IMR-90 (cell line): ENCODE data around the gene SFXN3. TPM values are rescaled to one million over a fixed set of nuclear protein-coding genes. Genes with fewer than 3 reads are reported as not detected.

Source experiments
- ATAC-seq: fragments of 200-7000 bp; cut with Tn5 transposase; 2 replicates; pipeline ENCODE4 v1.9.1; 2020; ENCODE audit warnings: low read depth, mild to moderate bottlenecking, moderate library complexity
- BruUV-seq: library from RNA; stranded (reverse); fragments of 400-500 nt; replicated peaks from 2 replicates; lab custom pipeline; 2021; lab: Mats Ljungman, UMichigan
- CTCF ChIA-PET: fragments of 300-600 bp; formaldehyde crosslinking; extraction: SDS; loops from one replicate; lab custom pipeline; 2021; ENCODE audit warnings: antibody characterized with exemption; lab: Yijun Ruan, JAX
- POLR2A ChIA-PET: fragments of 300-600 bp; sonication (Branson Sonifier 250); formaldehyde crosslinking; loops from one replicate; lab custom pipeline; 2022; ENCODE audit warnings: antibody characterized with exemption; ENCODE audit not compliant: unreplicated experiment; lab: Charles Lee
- DNase-seq: peaks from one replicate; pipeline ENCODE4 v3.0.0; 2013
- H2AFZ ChIP-seq: replicated peaks from 2 replicates; pipeline ENCODE3; 2013; ENCODE audit warnings: low read length, mild to moderate bottlenecking; ENCODE audit not compliant: poor library complexity
- H2AK5ac ChIP-seq: 2 replicates; pipeline ENCODE4 v1.6.1; 2013; ENCODE audit warnings: low read depth, low read length, inconsistent platforms
- H2AK9ac ChIP-seq: replicated peaks from 2 replicates; pipeline ENCODE3; 2013; ENCODE audit warnings: mild to moderate bottlenecking, low read depth, low read length, moderate library complexity; ENCODE audit not compliant: poor library complexity
- H2BK120ac ChIP-seq: 2 replicates; pipeline ENCODE4 v1.6.1; 2013; ENCODE audit warnings: low read depth, low read length, inconsistent platforms
- H2BK15ac ChIP-seq: 3 replicates; pipeline ENCODE4 v1.6.1; 2013; ENCODE audit warnings: low read depth, low read length, inconsistent platforms
- H2BK20ac ChIP-seq: 2 replicates; pipeline ENCODE4 v1.6.1; 2013; ENCODE audit warnings: low read depth, mild to moderate bottlenecking, inconsistent platforms, low read length, moderate library complexity
- H2BK5ac ChIP-seq: 2 replicates; pipeline ENCODE4 v1.6.1; 2013; ENCODE audit warnings: mild to moderate bottlenecking, low read depth, low read length, inconsistent platforms; ENCODE audit not compliant: poor library complexity, severe bottlenecking
- H3K14ac ChIP-seq: replicated peaks from 2 replicates; pipeline ENCODE4 v1.6.1; 2013; ENCODE audit warnings: low read depth, low read length, inconsistent platforms
- H3K18ac ChIP-seq: 2 replicates; pipeline ENCODE4 v1.6.1; 2013; ENCODE audit warnings: low read depth, low read length, control low read depth
- H3K23ac ChIP-seq: 2 replicates; pipeline ENCODE4 v1.6.1; 2013; ENCODE audit warnings: low read depth, low read length, inconsistent platforms
- H3K27ac ChIP-seq: 2 replicates; pipeline ENCODE4 v1.5.1; 2013; ENCODE audit warnings: mild to moderate bottlenecking, control low read depth, low read length; ENCODE audit not compliant: insufficient read depth
- H3K27me3 ChIP-seq: 2 replicates; pipeline ENCODE4 v1.6.1; 2013; ENCODE audit warnings: low read length; ENCODE audit not compliant: control insufficient read depth, insufficient read depth
- H3K36me3 ChIP-seq: 2 replicates; pipeline ENCODE4 v1.6.1; 2013; ENCODE audit warnings: low read length, mixed read lengths; ENCODE audit not compliant: control insufficient read depth, insufficient read depth
- H3K4ac ChIP-seq: 2 replicates; pipeline ENCODE4 v1.6.1; 2013; ENCODE audit warnings: low read depth, low read length, inconsistent platforms
- H3K4me1 ChIP-seq: 2 replicates; pipeline ENCODE4 v1.6.1; 2013; ENCODE audit warnings: low read length, mixed read lengths; ENCODE audit not compliant: control insufficient read depth, insufficient read depth
- H3K4me2 ChIP-seq: 2 replicates; pipeline ENCODE4 v1.6.1; 2013; ENCODE audit warnings: low read depth, mild to moderate bottlenecking, control low read depth, low read length, moderate library complexity
- H3K4me3 ChIP-seq: 2 replicates; pipeline ENCODE4 v1.5.1; 2013; ENCODE audit warnings: low read depth, mild to moderate bottlenecking, control low read depth, low read length, moderate library complexity; ENCODE audit not compliant: insufficient read depth
- H3K56ac ChIP-seq: 2 replicates; pipeline ENCODE4 v1.6.1; 2013; ENCODE audit warnings: low read length, inconsistent platforms; ENCODE audit not compliant: insufficient read depth; ENCODE audit errors: extremely low read depth
- H3K79me1 ChIP-seq, 2 experiments: 2 replicates each; pipeline ENCODE4 v1.6.1; 2013; ENCODE audit warnings: low read length in 2 of 2, inconsistent platforms in 1 of 2, low read depth in 1 of 2
- H3K9ac ChIP-seq: 2 replicates; pipeline ENCODE4 v1.6.1; 2013; ENCODE audit warnings: low read depth, low read length, control low read depth
- H3K9me1 ChIP-seq: 2 replicates; pipeline ENCODE4 v1.6.1; 2013; ENCODE audit warnings: low read length, inconsistent platforms; ENCODE audit not compliant: insufficient read depth
- H3K9me3 ChIP-seq: 2 replicates; pipeline ENCODE4 v1.6.1; 2013; ENCODE audit warnings: low read length; ENCODE audit not compliant: control insufficient read depth, insufficient read depth
- H4K20me1 ChIP-seq: 2 replicates; pipeline ENCODE4 v1.6.1; 2013; ENCODE audit warnings: low read length, inconsistent platforms; ENCODE audit not compliant: insufficient read depth
- H4K5ac ChIP-seq: 2 replicates; pipeline ENCODE4 v1.6.1; 2013; ENCODE audit warnings: mild to moderate bottlenecking, low read depth, low read length, control low read depth
- H4K8ac ChIP-seq, 2 experiments: 2 replicates each; pipeline ENCODE4 v1.6.1; 2013; ENCODE audit warnings: low read depth in 2 of 2, low read length in 2 of 2, control low read depth in 1 of 2, inconsistent platforms in 1 of 2
- H4K91ac ChIP-seq: 2 replicates; pipeline ENCODE4 v1.6.1; 2013; ENCODE audit warnings: low read depth, low read length, inconsistent platforms; ENCODE audit not compliant: insufficient read depth
- BHLHE40 ChIP-seq: fragments of 150-350 bp; IDR thresholded peaks from 2 replicates; pipeline ENCODE4 v1.6.1; 2016; ENCODE audit warnings: mild to moderate bottlenecking, low read depth, low read length
- CEBPB ChIP-seq: IDR thresholded peaks from 2 replicates; pipeline ENCODE4 v1.6.1; 2012; ENCODE audit warnings: low read depth, low read length, improper control_type of control experiment
- CHD1 ChIP-seq: IDR thresholded peaks from 2 replicates; pipeline ENCODE4 v1.6.1; 2012; ENCODE audit warnings: low read depth, low read length, improper control_type of control experiment
- ELK1 ChIP-seq: fragments of 150-350 bp; IDR thresholded peaks from 2 replicates; pipeline ENCODE4 v1.6.1; 2016; ENCODE audit warnings: low read depth, mild to moderate bottlenecking, low read length, moderate library complexity, borderline replicate concordance
- FOS ChIP-seq: fragments of 150-350 bp; IDR thresholded peaks from 2 replicates; pipeline ENCODE4 v1.6.1; 2016; ENCODE audit warnings: low read depth, low read length
- MAFK ChIP-seq: IDR thresholded peaks from 2 replicates; pipeline ENCODE4 v1.6.1; 2012; ENCODE audit warnings: low read depth, low read length, improper control_type of control experiment
- MAZ ChIP-seq: IDR thresholded peaks from 2 replicates; pipeline ENCODE4 v1.6.1; 2012; ENCODE audit warnings: low read depth, mild to moderate bottlenecking, low read length, improper control_type of control experiment, moderate library complexity, borderline replicate concordance
- NFE2L2 ChIP-seq: fragments of 150-350 bp; IDR thresholded peaks from 2 replicates; pipeline ENCODE4 v1.6.1; 2016; ENCODE audit warnings: low read depth, mild to moderate bottlenecking, low read length
- POLR2A ChIP-seq: IDR thresholded peaks from 2 replicates; pipeline ENCODE4 v1.6.1; 2012; ENCODE audit warnings: mild to moderate bottlenecking, low read depth, low read length
- RCOR1 ChIP-seq: IDR thresholded peaks from 2 replicates; pipeline ENCODE4 v1.6.1; 2012; ENCODE audit warnings: mild to moderate bottlenecking, low read length, improper control_type of control experiment; ENCODE audit not compliant: insufficient replicate concordance
- RFX5 ChIP-seq: IDR thresholded peaks from 2 replicates; pipeline ENCODE4 v1.8.0; 2012; ENCODE audit warnings: low read depth, mild to moderate bottlenecking, low read length, moderate library complexity
- SMC3 ChIP-seq: fragments of 150-350 bp; IDR thresholded peaks from 2 replicates; pipeline ENCODE4 v1.6.1; 2016; ENCODE audit warnings: low read depth, mild to moderate bottlenecking, antibody characterized with exemption, low read length, moderate library complexity
- WGBS, 2 experiments: methylation state at CpG; one replicate each; pipeline versions ENCODE4 v1.1.5 to v1.1.7; 2013; ENCODE audit warnings: missing lambda C conversion rate in 2 of 2; ENCODE audit not compliant: insufficient read length in 1 of 2; ENCODE audit errors: extremely low coverage in 2 of 2; 5-methylcytosine and 5-hydroxymethylcytosine counted together
- dilution Hi-C: fragments of 300-500 bp; cut with HindIII; formaldehyde crosslinking; loops from one replicate; pipeline ENCODE4 v1.14.3; 2018; ENCODE audit warnings: low sequenced_read_pairs; ENCODE audit not compliant: unreplicated experiment
- in situ Hi-C: fragments of 300-500 bp; cut with MboI; formaldehyde crosslinking; loops from 3 replicates; pipeline ENCODE4 v1.14.3; 2019; ENCODE audit warnings: low sequenced_read_pairs, inconsistent platforms, mixed read lengths
- intact Hi-C: fragments of 100-400 bp; cut with micrococcal nuclease; formaldehyde crosslinking; loops from 2 replicates; pipeline ENCODE4 v1.10.0; 2022
- polyA plus RNA-seq, 3 experiments: library from polyadenylated mRNA; depleted of rRNA; stranded (reverse); fragments of >200 nt; gene quantifications; 2 replicates each; pipeline ENCODE4 v1.2.3, GENCODE V29; 2012; ENCODE audit warnings: low replicate concordance in 1 of 3
- total RNA-seq: library from RNA; depleted of rRNA; stranded (reverse); fragments of >200 nt; gene quantifications from 2 replicates; pipeline ENCODE4 v1.2.3, GENCODE V29; 2012

SFXN3 gene
- total and polyA plus RNA-seq, 2 of the 4 experiments (the other 2 are of a cell fraction), result 64.7 to 77.2 TPM

DNA sequence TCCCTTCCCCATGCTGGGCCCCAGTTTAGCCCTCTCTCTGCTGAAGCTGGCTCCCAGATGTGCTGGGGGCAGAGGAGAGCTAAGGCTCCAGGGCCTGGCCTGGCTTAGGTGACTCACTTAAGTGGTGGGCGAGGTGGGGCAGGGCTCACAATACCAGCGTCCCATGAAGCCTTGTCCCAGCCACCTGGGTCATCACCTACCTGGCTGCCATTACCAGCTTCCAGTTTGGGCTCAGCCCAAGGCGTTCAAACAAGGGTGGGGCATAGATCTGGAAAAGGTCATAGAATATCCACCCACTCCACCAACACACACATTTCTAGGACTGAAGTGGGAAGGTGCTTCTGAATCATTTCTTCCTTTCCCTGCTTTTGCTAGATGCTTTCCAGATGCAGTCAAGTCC is 39.1 kb downstream of the SFXN3 start:
- 83% methylated on average over 1 of the region's 3 CpGs; no CpG with 5 or more reads in 1 of the 2 experiments for WGBS, 2 experiments

More for the DNA sequence above, 39.1 kb downstream of the SFXN3 start:
- dilution Hi-C loops (no loop called here), in situ Hi-C loops (no loop called here), intact Hi-C loops (no loop called here)
- Histone ChIP-seq H3K4me1 (peaks cover 7% of the 10 kb centered on the region), H3K4ac (no peak overlapping the region), H3K18ac (no peak overlapping the region), H4K91ac (no peak overlapping the region), H3K23ac (no peak overlapping the region), H2AK9ac (no peak overlapping the region), H2AFZ (no peak overlapping the region), H3K9me3 (no peaks in the 10 kb centered on the region), H3K9me1 (peaks cover 4% of the 10 kb centered on the region; the same call in 1 of the 2 replicates), H2BK120ac (no peak overlapping the region), H2BK15ac (no peak overlapping the region), H4K20me1 (no peaks in the 10 kb centered on the region), H2AK5ac (no peak overlapping the region), H3K27ac (no peak overlapping the region), H3K36me3 (no peaks in the 10 kb centered on the region), H3K56ac (no peak overlapping the region), H4K8ac (no peak overlapping the region), H3K14ac (no peak overlapping the region), H3K9ac (no peak overlapping the region), H4K5ac (no peak overlapping the region), H2BK20ac (no peak overlapping the region), H2BK5ac (no peak overlapping the region), H3K4me3 (no peak overlapping the region), H3K4me2 (no peak overlapping the region), H3K27me3 (peaks cover 35% of the 10 kb centered on the region), H3K79me1 (no peaks in the 10 kb centered on the region)
- TF ChIP-seq MAFK (no peak), CEBPB (no peak), POLR2A (no peak), FOS (no peak), RFX5 (no peak), ELK1 (no peak), CHD1 (no peak), MAZ (no peak), BHLHE40 (no peak), RCOR1 (no peak), NFE2L2 (no peak), SMC3 (no peak)
- no TSS peak for BruUV-seq
- ATAC-seq, result no peak
- ChIA-PET POLR2A (no interaction called here), CTCF (interaction anchor here (1.3 kb wide), 1 partner anchor 20 kb away, joined by 3 read pairs; no protein-coding TSS in a partner anchor)
- no peak for DNase-seq
